Measurements from ENCODE around the gene SMC3. TPM values are rescaled to one million over a fixed set of nuclear protein-coding genes. Genes with fewer than 3 reads are reported as not detected.

SMC3 gene
- total and polyA plus RNA-seq, 2 of the 4 experiments (the other 2 are of a cell fraction): 15.0 to 15.2 TPM

- Histone ChIP-seq H4K5ac (ENCODE audit: low read depth, low read length) (no peak overlapping the region), H2AK9ac (replicated peaks; ENCODE audit: low read depth, low read length, poor library complexity) (no peak overlapping the region), H3K14ac (replicated peaks; ENCODE audit: low read depth, low read length) (no peak overlapping the region), H3K4ac (ENCODE audit: low read depth, low read length) (no peak overlapping the region), H2BK5ac (ENCODE audit: low read depth, low read length, poor library complexity, severe bottlenecking) (no peak overlapping the region), H4K91ac (ENCODE audit: insufficient read depth, low read depth, low read length) (no peak overlapping the region), H3K23ac (ENCODE audit: low read depth, low read length) (no peak overlapping the region), H2BK20ac (ENCODE audit: low read depth, low read length) (no peak overlapping the region), H2AFZ (replicated peaks; ENCODE audit: low read length, poor library complexity) (no peak overlapping the region), H3K36me3 (ENCODE audit: control insufficient read depth, insufficient read depth, low read length) (no peaks in the 10 kb centered on the region), H3K9me3 (ENCODE audit: control insufficient read depth, insufficient read depth, low read length) (no peaks in the 10 kb centered on the region), H3K79me1 (ENCODE audit: low read depth in 1 of 2, low read length in 2 of 2) (no peaks in the 10 kb centered on the region), H2AK5ac (ENCODE audit: low read depth, low read length) (no peak overlapping the region), H3K27ac (ENCODE audit: insufficient read depth, low read length) (no peak overlapping the region), H3K4me2 (ENCODE audit: low read depth, low read length) (no peak overlapping the region), H3K4me1 (ENCODE audit: control insufficient read depth, insufficient read depth, low read length) (peaks cover 2% of the 10 kb centered on the region; the same call in 1 of the 2 replicates), H2BK15ac (ENCODE audit: low read depth, low read length) (no peak overlapping the region), H3K27me3 (ENCODE audit: control insufficient read depth, insufficient read depth, low read length) (peaks cover 29% of the 10 kb centered on the region), H3K56ac (ENCODE audit: extremely low read depth, insufficient read depth, low read length) (no peak overlapping the region), H2BK120ac (ENCODE audit: low read depth, low read length) (no peak overlapping the region), H3K18ac (ENCODE audit: low read depth, low read length) (no peak overlapping the region), H3K4me3 (ENCODE audit: insufficient read depth, low read depth, low read length) (no peak overlapping the region), H3K9me1 (ENCODE audit: insufficient read depth, low read length) (no peaks in the 10 kb centered on the region), H4K8ac (ENCODE audit: low read depth in 2 of 2, low read length in 2 of 2) (no peak overlapping the region), H4K20me1 (ENCODE audit: insufficient read depth, low read length) (no peaks in the 10 kb centered on the region; the same call in 1 of the 2 replicates), H3K9ac (ENCODE audit: low read depth, low read length) (no peak overlapping the region)
- peak; percentile 32 for DNase-seq
- TF ChIP-seq MAFK (IDR thresholded peaks at IDR 0.05; ENCODE audit: low read depth, low read length) (no peak), CEBPB (IDR thresholded peaks at IDR 0.05; ENCODE audit: low read depth, low read length) (peak; percentile 36; the same call in 1 of the 2 replicates)
- POLR2A ChIA-PET (ENCODE audit: unreplicated experiment): no interaction called here
- CTCF ChIA-PET: interaction anchor here (0.9 to 1.6 kb wide), 4 partner anchors 19 to 49 kb away, joined by 3 to 8 read pairs (median 4); no protein-coding TSS in a partner anchor
- dilution Hi-C loops (cut with HindIII; ENCODE audit: low sequenced_read_pairs, unreplicated experiment) (no loop called here), in situ Hi-C loops (cut with MboI; ENCODE audit: low sequenced_read_pairs) (no loop called here), intact Hi-C loops (cut with micrococcal nuclease) (no loop called here)
- BruUV-seq (replicated peaks): no TSS peak
- ATAC-seq (ENCODE audit: low read depth): no peak
- no CpG with 5 or more reads among the region's 3 CpGs for WGBS, 2 experiments (ENCODE audit: extremely low coverage in 2 of 2, insufficient read length in 1 of 2)
These were observed 81.3 kb downstream of the SMC3 start for GRCh38 chr10:110648692-110649346.
